Activated CD8-positive, alpha-beta T cell treated with anti-CD3 and anti-CD28 coated beads for 36 hours (primary cell): ENCODE measurements around the gene ZNF621. TPM values are rescaled to one million over a fixed set of nuclear protein-coding genes. Genes with fewer than 3 reads are reported as not detected.
A peak's percentile ranks its signal among the peaks of the same experiment; 100 is the strongest.

Experiments used
- ATAC-seq: fragments of 200-7000 bp; cut with Tn5 transposase; one replicate; pipeline ENCODE4 v1.10.0; 2021; ENCODE audit warnings: mild to moderate bottlenecking, moderate library complexity
- CTCF ChIA-PET: fragments of 350-600 bp; sonication (Branson Sonifier 250); formaldehyde crosslinking; loops from one replicate; lab custom pipeline; 2021; ENCODE audit warnings: antibody characterized with exemption; lab: Charles Lee
- POLR2A ChIA-PET: fragments of 350-600 bp; sonication (Branson Sonifier 250); formaldehyde crosslinking; loops from one replicate; lab custom pipeline; 2021; ENCODE audit warnings: antibody characterized with exemption; lab: Charles Lee
- DNase-seq: peaks from one replicate; pipeline ENCODE4 v3.0.0-alpha.2; 2020
- H3K27ac Mint-ChIP-seq: one replicate; pipeline ENCODE4 v1.8.0; 2021; ENCODE audit warnings: mild to moderate bottlenecking, mixed read lengths
- H3K27me3 Mint-ChIP-seq: one replicate; pipeline ENCODE4 v1.8.0; 2021; ENCODE audit warnings: mixed read lengths
- H3K36me3 Mint-ChIP-seq: one replicate; pipeline ENCODE4 v1.8.0; 2021; ENCODE audit warnings: low read depth, mixed read lengths
- H3K4me1 Mint-ChIP-seq: one replicate; pipeline ENCODE4 v1.8.0; 2021; ENCODE audit warnings: low read depth, mixed read lengths
- H3K4me3 Mint-ChIP-seq: one replicate; pipeline ENCODE4 v1.8.0; 2021; ENCODE audit warnings: mild to moderate bottlenecking, moderate library complexity, mixed read lengths
- H3K9me3 Mint-ChIP-seq: one replicate; pipeline ENCODE4 v1.8.0; 2021; ENCODE audit warnings: mixed read lengths
- intact Hi-C: fragments of 100-400 bp; cut with micrococcal nuclease; formaldehyde crosslinking; loops from one replicate; pipeline ENCODE4 v1.10.0; 2022
- total RNA-seq, 2 experiments: library from RNA; stranded (reverse); gene quantifications; one replicate each; pipeline ENCODE4 v1.2.3, GENCODE V29; 2021
- TF ChIP-seq, protein P1 (sequence below): fragments of 200-600 bp; IDR thresholded peaks from one replicate; pipeline ENCODE4 v1.8.0; 2022; ENCODE audit warnings: antibody characterized with exemption, mild to moderate bottlenecking

ZNF621 gene
- total RNA-seq, 2 experiments from 2014 or later, result 18.5 to 19.1 TPM

DNA sequence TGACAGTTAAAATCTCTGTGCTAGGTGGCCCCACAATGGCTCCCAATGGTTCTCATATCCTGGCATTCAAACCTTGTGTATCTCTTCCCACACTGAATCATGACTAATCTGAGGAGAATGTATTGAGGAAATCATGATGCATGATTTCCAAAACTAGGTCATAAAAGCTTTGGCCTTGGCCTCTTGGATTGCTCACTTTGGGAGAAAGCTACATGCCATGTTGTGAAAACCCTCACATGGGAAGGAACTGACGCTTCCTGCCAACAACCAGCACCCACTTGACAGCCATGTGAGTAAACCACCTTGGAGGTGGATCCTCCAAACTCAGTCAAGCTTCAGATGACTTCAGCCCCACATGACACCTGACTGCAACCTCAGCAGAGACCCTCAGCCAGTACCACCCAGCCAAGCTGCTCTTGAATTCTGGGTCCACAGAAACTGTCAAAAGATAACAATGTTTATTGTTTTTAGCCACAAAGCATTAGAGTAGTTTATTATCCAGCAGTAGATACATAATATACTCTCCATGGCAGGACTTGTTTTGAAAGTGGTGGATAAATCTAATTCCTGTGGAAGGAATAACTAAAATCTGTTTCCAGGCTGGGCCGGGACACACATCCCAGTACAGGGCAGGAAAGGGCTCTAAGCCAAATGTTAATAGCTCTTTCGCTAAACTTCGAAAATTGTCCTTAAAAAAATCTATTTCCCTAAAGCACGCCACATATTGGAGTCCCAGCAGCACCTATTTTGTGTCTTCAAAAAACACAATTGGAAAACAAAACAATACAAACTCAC is 19.9 kb upstream of the ZNF621 start:
- ChIA-PET POLR2A (interaction anchor here (0.7 to 1.7 kb wide), 6 partner anchors 10 to 51 kb away, joined by 3 to 11 read pairs (median 4); partner anchors contain the start of genes RPL14 and ZNF621), CTCF (interaction anchor here (0.6 to 1.9 kb wide), 5 partner anchors 21 to 186 kb away, joined by 3 to 8 read pairs (median 5); partner anchors contain the start of gene ZNF621)
- intact Hi-C loops, result no loop called here
- TF ChIP-seq, protein P1, sequence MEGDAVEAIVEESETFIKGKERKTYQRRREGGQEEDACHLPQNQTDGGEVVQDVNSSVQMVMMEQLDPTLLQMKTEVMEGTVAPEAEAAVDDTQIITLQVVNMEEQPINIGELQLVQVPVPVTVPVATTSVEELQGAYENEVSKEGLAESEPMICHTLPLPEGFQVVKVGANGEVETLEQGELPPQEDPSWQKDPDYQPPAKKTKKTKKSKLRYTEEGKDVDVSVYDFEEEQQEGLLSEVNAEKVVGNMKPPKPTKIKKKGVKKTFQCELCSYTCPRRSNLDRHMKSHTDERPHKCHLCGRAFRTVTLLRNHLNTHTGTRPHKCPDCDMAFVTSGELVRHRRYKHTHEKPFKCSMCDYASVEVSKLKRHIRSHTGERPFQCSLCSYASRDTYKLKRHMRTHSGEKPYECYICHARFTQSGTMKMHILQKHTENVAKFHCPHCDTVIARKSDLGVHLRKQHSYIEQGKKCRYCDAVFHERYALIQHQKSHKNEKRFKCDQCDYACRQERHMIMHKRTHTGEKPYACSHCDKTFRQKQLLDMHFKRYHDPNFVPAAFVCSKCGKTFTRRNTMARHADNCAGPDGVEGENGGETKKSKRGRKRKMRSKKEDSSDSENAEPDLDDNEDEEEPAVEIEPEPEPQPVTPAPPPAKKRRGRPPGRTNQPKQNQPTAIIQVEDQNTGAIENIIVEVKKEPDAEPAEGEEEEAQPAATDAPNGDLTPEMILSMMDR, result no peak
- H3K4me1 Mint-ChIP-seq, result peaks cover 17% of the 10 kb centered on the region
- H3K4me3 Mint-ChIP-seq, result peak overlapping the region; percentile 91
- ATAC-seq, result no peak
- no peak for DNase-seq
- H3K36me3 Mint-ChIP-seq, result peaks cover 4% of the 10 kb centered on the region
- H3K9me3 Mint-ChIP-seq, result no peaks in the 10 kb centered on the region
- peak overlapping the region; percentile 90 for H3K27ac Mint-ChIP-seq
- no peaks in the 10 kb centered on the region for H3K27me3 Mint-ChIP-seq

DNA sequence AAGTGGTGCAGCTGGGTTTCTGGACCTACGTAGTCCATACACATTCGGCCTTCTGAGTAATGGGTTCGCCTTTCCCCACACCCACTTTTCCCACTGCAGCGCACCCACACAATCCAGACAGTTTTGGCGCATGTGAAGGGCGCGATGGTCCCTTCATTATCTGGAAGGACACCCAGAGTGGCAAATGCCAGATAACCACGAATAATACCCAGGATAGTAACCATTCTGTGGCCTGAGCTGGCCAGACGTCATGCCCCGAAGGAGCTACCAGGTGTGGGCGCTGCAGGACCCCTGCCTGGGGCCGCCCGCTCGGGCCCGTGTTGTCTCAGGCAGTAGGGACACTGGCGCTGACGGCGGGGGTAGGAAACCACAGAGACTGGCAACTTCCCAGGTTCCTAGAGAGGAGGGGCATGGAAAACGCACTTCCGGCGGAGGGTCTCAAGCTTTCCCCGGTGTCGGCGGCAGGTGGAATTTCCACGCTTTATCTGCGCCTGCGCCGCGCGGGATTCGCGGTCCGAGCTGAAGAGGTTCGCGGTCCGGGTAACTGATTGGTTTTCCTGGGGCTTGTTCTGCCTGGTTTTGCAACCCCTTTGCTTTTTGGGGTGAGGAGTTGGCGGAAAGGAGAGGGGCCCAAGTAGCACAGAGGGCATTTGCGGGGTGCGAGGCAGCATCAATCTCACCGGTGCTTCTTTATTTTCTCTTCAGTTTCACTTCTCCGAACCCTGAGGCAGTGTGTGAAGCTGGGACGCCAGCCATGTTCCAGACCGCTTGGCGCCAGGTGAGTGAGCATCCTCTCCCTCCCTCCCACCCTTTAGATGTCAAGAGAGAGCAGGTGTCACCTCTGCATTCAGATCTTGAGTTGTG is 18.9 kb upstream of the ZNF621 start, which contains the start of gene ZNF620:
Gene ZNF620, plus strand, starts transcription at position 441 of the 864 bp plus-strand sequence. Its CDS starts 314 bp downstream, at position 755.
- POLR2A ChIA-PET, result interaction anchor here (0.6 to 1.7 kb wide), 5 partner anchors 19 to 506 kb away, joined by 3 to 11 read pairs (median 5); partner anchors contain the start of gene ZNF621
- Mint-ChIP-seq H3K36me3 (peaks cover 4% of the 10 kb centered on the region), H3K27ac (peak within 1 kb of the TSS; percentile 90), H3K9me3 (no peaks in the 10 kb centered on the region), H3K4me3 (peak within 1 kb of the TSS; percentile 91), H3K4me1 (peaks cover 17% of the 10 kb centered on the region), H3K27me3 (no peaks in the 10 kb centered on the region)
- intact Hi-C loops, result no loop called here
- ATAC-seq (peak; percentile 79), DNase-seq (peak; percentile 53)
- CTCF ChIA-PET, result interaction anchor here (0.6 to 1.9 kb wide), 8 partner anchors 12 to 185 kb away, joined by 3 to 8 read pairs (median 4); partner anchors contain the start of gene ZNF621
- TF ChIP-seq, protein P1, result no peak

DNA sequence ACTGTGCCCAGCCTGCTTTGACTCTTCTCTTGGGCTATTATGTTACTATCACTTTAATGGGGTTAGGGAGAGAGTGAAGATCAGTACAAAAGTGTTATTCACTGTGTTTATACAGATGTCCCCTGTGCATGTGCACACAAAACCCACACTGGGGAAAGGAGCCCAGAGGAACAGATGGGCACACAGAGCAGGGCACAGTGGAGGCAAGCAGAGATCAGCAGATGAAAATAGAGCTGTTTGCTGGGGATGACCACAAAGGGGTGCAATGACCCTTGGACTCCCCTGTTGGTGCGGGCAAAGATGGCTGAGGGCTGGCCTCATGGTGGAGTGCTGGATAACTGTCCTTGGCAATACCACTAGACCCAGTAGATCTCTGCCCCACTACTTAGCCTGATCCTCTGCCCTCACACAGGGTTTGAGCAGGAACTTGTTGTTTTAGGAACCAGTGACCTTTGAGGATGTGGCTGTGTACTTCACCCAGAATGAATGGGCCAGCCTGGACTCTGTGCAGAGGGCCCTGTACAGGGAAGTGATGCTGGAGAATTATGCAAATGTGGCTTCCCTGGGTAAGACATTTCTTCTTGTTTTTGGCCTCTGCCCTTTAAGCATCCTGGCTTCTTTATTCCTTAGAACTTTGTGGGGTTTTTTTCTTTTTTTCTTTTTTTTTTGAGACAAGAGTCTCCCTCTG is 13.6 kb upstream of the ZNF621 start:
- Mint-ChIP-seq H3K36me3 (peaks cover 12% of the 10 kb centered on the region), H3K27me3 (no peaks in the 10 kb centered on the region), H3K4me1 (peaks cover 4% of the 10 kb centered on the region), H3K27ac (no peak overlapping the region), H3K4me3 (no peak overlapping the region), H3K9me3 (no peaks in the 10 kb centered on the region)
- ChIA-PET CTCF (no interaction called here), POLR2A (no interaction called here)
- intact Hi-C loops, result no loop called here
- DNase-seq (no peak), ATAC-seq (no peak)
- TF ChIP-seq, protein P1, result no peak

DNA sequence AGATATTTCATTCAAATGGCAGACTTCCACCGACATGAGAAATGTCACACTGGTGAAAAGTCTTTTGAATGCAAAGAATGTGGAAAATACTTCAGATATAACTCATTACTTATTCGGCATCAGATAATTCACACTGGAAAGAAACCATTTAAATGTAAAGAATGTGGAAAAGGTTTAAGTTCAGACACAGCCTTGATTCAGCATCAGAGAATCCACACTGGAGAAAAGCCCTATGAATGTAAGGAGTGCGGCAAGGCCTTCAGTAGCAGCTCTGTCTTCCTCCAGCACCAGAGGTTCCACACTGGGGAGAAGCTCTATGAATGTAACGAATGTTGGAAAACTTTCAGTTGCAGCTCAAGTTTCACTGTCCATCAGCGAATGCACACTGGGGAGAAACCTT is 8.6 kb upstream of the ZNF621 start:
- ChIA-PET CTCF (no interaction called here), POLR2A (no interaction called here)
- H3K27ac Mint-ChIP-seq, result no peak overlapping the region
- TF ChIP-seq, protein P1, result no peak
- intact Hi-C loops, result no loop called here
- no peaks in the 10 kb centered on the region for H3K9me3 Mint-ChIP-seq
- DNase-seq (no peak), ATAC-seq (no peak)
- no peaks in the 10 kb centered on the region for H3K27me3 Mint-ChIP-seq
- no peak overlapping the region for H3K4me3 Mint-ChIP-seq
- H3K4me1 Mint-ChIP-seq, result no peaks in the 10 kb centered on the region
- peaks cover 11% of the 10 kb centered on the region for H3K36me3 Mint-ChIP-seq
